Measurements from ENCODE around the gene ASAP2. TPM values are rescaled to one million over a fixed set of nuclear protein-coding genes. Genes with fewer than 3 reads are reported as not detected.
A peak's percentile ranks its signal among the peaks of the same experiment; 100 is the strongest.

The ASAP2 gene
- total RNA-seq, 1 experiment from 2014 or later, result 46.7 TPM

DNA sequence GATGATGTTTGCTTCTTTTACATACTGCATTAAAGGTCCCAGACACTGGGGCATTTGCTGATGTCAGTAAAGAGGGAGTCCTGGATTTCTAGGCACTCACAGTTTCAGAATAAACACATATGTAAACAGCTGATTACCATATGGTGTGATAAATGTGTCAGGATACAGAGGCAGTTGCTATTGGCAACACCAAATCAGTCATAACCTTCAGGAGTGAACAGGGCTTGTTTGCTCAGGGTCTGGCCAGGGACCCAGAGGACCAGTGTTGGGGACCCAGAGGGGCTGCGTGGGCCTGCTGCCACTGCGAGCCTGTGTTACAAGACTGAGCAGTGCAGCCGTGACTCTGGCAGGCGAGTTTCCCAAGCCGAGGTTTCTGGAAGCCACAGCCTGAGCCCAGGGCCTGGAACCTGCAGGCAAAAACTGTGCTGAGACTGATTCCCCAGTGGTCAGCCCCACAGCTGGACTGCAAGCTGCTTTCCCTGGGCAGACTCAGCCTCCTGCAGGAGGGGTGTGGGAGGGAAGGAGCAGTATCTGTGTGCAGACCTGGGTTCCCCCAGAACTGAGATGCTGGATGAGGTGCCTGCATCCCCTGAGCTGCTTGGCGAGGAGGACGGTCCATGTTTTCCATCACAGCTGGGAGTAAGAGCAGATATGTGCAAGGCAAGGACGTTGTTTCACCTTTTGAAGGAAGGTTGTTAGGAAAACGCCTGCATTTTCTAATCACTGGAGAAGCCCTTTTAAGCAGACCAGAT lies 23.6 kb downstream of the ASAP2 start:
- peak; percentile 78 for DNase-seq (ENCODE audit: low read depth)

DNA sequence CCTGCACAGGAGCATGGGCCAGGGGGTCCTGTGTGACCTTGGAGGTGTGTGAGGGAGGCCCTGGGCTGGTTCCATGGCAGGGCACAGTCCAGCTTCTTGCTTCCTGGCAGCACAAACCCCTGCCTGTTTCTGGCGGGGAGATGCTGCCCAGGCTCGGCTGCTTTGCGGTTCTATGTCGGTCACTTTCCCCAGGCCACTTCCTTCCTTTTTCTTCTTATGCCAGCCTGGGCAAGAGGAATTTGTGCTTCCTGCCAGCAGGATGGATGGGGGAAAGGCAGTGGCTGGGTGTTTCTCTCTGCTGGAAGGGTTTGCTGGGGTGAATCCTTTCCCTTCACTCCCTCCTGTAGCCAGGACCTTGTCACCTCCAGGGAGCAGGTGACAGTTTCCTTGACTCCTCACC lies 24.3 kb downstream of the ASAP2 start:
- DNase-seq (ENCODE audit: low read depth), result peak; percentile 87

- no peak for DNase-seq (ENCODE audit: low read depth)
Observed at GRCh38 chr2:9231291-9232165, 24.9 kb downstream of the ASAP2 start.

GRCh38 chr2:9232166-9232479 lies 25.5 kb downstream of the ASAP2 start:
- no peak for DNase-seq (ENCODE audit: low read depth)

DNA sequence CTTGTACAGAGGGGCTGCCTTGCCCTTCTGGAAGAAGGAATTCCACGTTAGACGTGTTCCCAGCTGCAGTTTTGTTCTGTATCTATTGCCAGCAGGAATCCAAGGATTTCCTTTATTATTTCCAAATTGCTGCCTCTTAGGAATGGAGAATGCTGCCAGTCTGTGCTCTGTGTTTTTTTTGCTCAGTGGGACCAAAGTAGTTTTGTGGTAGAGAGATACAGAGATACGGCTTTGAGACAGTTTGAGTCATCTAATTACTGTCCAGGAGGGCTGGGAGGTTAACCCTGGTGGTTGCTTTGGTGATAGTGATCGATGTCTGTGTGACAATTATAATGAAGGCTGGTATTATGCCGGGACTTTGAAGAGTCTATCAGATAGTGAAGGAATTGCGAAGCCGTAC lies 26.3 kb downstream of the ASAP2 start:
- peak; percentile 95 for DNase-seq (ENCODE audit: low read depth)

DNA sequence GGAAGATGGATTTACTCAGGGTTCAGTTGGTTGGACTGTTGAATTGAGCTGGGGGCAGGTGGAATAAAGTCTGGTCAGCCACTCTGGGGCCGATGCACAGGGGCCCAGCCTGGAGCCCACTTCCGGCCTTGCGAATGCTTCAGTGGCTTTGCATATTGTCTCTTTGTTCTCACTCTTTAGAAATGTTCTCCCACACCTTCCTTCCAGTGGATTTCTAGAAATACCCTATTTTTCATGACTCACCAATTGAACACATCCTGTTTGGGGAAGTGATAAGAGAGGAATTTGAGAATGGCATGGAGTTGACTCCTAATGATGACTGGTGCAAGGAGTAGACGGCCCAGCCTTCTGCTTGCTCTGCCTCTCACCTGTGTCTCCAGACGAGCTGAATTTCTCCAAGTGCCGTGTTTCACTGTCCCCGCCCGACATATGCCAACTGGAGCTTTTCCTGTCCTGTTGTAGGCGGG lies 28.1 kb downstream of the ASAP2 start:
- peak; percentile 98 for DNase-seq (ENCODE audit: low read depth)

- DNase-seq (ENCODE audit: low read depth), result peak; percentile 98
Observed at GRCh38 chr2:9235147-9236044, 28.8 kb downstream of the ASAP2 start.

- DNase-seq (ENCODE audit: low read depth), result no peak
Observed at GRCh38 chr2:9236045-9236344, 29.4 kb downstream of the ASAP2 start.

- no peak for DNase-seq (ENCODE audit: low read depth)
Observed at GRCh38 chr2:9236867-9237266, 30.3 kb downstream of the ASAP2 start.

- DNase-seq (ENCODE audit: low read depth), result no peak
Observed at GRCh38 chr2:9237831-9238230, 31.2 kb downstream of the ASAP2 start.

GRCh38 chr2:9238591-9239326 lies 32.1 kb downstream of the ASAP2 start:
- no peak for DNase-seq (ENCODE audit: low read depth)

GRCh38 chr2:9239616-9240015 lies 33.0 kb downstream of the ASAP2 start:
- no peak for DNase-seq (ENCODE audit: low read depth)

DNA sequence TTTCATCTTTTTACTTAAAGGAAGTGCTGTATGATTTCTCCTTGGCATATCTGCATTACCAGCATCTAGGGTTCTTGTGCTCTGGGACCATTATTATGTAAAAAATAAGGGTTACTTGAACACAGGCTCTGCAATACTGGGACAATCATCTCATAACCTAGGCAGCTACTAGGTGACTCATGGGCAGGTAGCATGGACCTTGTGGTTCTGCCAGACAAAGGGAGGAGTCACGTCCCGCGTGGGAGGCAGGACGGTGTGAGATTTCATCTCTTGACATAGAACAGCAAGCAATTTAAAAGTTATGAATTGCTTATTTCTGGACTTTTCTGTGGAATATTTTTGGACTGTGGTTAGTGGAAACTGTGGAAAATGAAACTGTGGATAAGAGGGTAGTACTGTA lies 34.1 kb downstream of the ASAP2 start:
- no peak for DNase-seq (ENCODE audit: low read depth)

GRCh38 chr2:9241233-9241632 lies 34.6 kb downstream of the ASAP2 start:
- no peak for DNase-seq (ENCODE audit: low read depth)

GRCh38 chr2:9243357-9243756 lies 36.7 kb downstream of the ASAP2 start:
- no peak for DNase-seq (ENCODE audit: low read depth)

DNA sequence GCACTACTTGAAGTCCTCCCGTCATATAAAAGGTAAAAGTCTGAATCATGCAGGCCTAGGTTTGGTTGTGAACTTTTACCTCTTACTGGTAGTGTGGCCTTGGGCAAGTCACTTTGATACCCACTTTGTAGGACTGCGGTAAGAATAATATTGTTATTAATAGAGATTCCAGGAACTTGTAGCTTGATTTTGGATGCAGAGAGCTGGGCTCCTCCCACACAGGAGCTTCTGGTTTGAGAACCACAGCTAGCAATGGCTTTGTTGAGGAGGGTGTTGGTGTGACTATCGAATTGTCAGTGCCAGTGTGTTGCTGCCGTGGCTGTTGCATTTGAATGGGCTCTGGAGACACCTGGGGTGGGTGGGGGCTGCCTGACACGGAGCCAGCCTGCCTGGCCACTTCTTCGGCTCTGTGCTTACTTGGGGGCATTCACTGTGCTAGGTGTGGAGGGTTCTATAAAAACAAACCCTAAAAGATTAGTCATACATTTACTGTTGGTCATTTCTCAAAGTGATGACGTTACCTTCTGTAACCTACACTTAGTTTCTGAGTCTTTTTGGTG lies 38.5 kb downstream of the ASAP2 start:
- DNase-seq (ENCODE audit: low read depth), result no peak

- DNase-seq (ENCODE audit: low read depth), result no peak
Observed at GRCh38 chr2:9247177-9247576, 40.6 kb downstream of the ASAP2 start.

GRCh38 chr2:9247786-9248185 lies 41.2 kb downstream of the ASAP2 start:
- DNase-seq (ENCODE audit: low read depth), result peak; percentile 37

- no peak for DNase-seq (ENCODE audit: low read depth)
Observed at GRCh38 chr2:9248363-9248762, 41.8 kb downstream of the ASAP2 start.

GRCh38 chr2:9249020-9249800 lies 42.6 kb downstream of the ASAP2 start:
- DNase-seq (ENCODE audit: low read depth), result peak; percentile 85
